GM18951 (cell line): Measurements from ENCODE around the gene TRIM4.

Experiments
- POLR2A ChIP-seq: IDR thresholded peaks from 4 replicates; pipeline ENCODE4 v1.6.1; 2011; ENCODE audit warnings: mild to moderate bottlenecking; ENCODE audit not compliant: insufficient read length, insufficient read depth; ENCODE audit errors: extremely low read depth
- in situ Hi-C: fragments of 300-500 bp; cut with MboI; formaldehyde crosslinking; loops from one replicate; pipeline ENCODE4 v1.12.0; 2022; ENCODE audit warnings: low sequenced_read_pairs, mixed read lengths, inconsistent platforms; ENCODE audit not compliant: unreplicated experiment

TRIM4 gene

DNA sequence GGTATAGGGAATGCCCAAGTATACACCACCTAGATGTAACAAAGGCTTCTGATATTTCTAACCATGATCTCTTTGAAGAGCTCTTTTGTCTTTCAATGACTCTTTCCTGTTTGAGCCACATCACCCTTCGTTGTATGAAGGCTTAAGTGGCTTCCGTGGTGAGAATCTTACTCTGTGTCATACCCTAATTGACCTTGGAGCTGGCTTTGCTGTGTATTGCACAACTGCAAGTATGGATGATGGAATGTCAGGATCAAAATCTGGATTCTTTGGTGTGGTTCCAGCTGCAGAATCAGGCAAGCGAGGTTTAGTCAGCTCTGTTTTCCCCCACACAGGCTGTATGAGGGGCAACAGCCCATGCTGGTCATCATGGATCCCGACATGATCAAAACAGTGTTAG is 75.5 kb downstream of the TRIM4 start:
- in situ Hi-C loops: no loop called here
- no peak for TF ChIP-seq POLR2A

GRCh38 chr7:99842926-99843325 is 76.4 kb downstream of the TRIM4 start:
- in situ Hi-C loops: no loop called here
- no peak for TF ChIP-seq POLR2A
